Neutrophil (primary cell): ENCODE results near the gene OSBP2.

Source experiments
- H3K27ac ChIP-seq: fragments of 200-600 bp; sonication (generic); 2 replicates; pipeline ENCODE4 v1.5.1; 2016; ENCODE audit warnings: mild to moderate bottlenecking, moderate library complexity
- H3K27me3 ChIP-seq: fragments of 200-600 bp; sonication (generic); 2 replicates; pipeline ENCODE4 v1.6.0; 2016; ENCODE audit warnings: mild to moderate bottlenecking
- H3K36me3 ChIP-seq: fragments of 200-600 bp; sonication (generic); 2 replicates; pipeline ENCODE4 v1.5.1; 2017
- H3K4me1 ChIP-seq, 2 experiments: fragments of 200-600 bp in 1 of 2; sonication (generic) in 1 of 2; 1 replicate in 1 of 2; 2 replicates in 1 of 2; pipeline versions ENCODE4 v1.5.1 to v1.6.1; 2013 to 2016; ENCODE audit warnings: low read depth in 1 of 2, low read length in 1 of 2, mild to moderate bottlenecking in 1 of 2, moderate library complexity in 1 of 2; ENCODE audit not compliant: control insufficient read depth in 1 of 2, insufficient read depth in 1 of 2
- H3K4me3 ChIP-seq, 2 experiments: fragments of 200-600 bp in 1 of 2; sonication (generic) in 1 of 2; 1 replicate in 1 of 2; 2 replicates in 1 of 2; pipeline ENCODE4 v1.5.1; 2013 to 2016; ENCODE audit warnings: low read depth in 1 of 2, low read length in 1 of 2, mild to moderate bottlenecking in 1 of 2, moderate library complexity in 1 of 2
- H3K9me3 ChIP-seq: fragments of 200-600 bp; sonication (generic); 2 replicates; pipeline ENCODE4 v1.5.1; 2016
- CTCF ChIP-seq: fragments of 200-600 bp; sonication (generic); IDR thresholded peaks from 2 replicates; pipeline ENCODE4 v1.5.1; 2016; ENCODE audit warnings: antibody characterized with exemption

The OSBP2 gene

GRCh38 chr22:30860176-30861105 lies 165.8 kb downstream of the OSBP2 start:
- H3K4me1 ChIP-seq = no peaks in the 10 kb centered on the region
- H3K9me3 ChIP-seq = no peaks in the 10 kb centered on the region
- TF ChIP-seq CTCF = no peak
- no peaks in the 10 kb centered on the region for H3K27me3 ChIP-seq
- H3K36me3 ChIP-seq = no peaks in the 10 kb centered on the region
- no peak overlapping the region for H3K27ac ChIP-seq
- no peak overlapping the region for H3K4me3 ChIP-seq

GRCh38 chr22:30861131-30861530 lies 166.5 kb downstream of the OSBP2 start:
- Histone ChIP-seq H3K27me3 (no peaks in the 10 kb centered on the region), H3K4me1 (no peaks in the 10 kb centered on the region), H3K36me3 (no peaks in the 10 kb centered on the region), H3K9me3 (no peaks in the 10 kb centered on the region), H3K27ac (no peak overlapping the region), H3K4me3 (no peak overlapping the region)
- no peak for TF ChIP-seq CTCF

- Histone ChIP-seq H3K27me3 (no peaks in the 10 kb centered on the region), H3K9me3 (no peaks in the 10 kb centered on the region), H3K4me1 (no peaks in the 10 kb centered on the region), H3K36me3 (no peaks in the 10 kb centered on the region), H3K27ac (no peak overlapping the region), H3K4me3 (no peak overlapping the region)
- TF ChIP-seq CTCF = no peak
These were observed 167.2 kb downstream of the OSBP2 start for GRCh38 chr22:30861688-30862552.

- Histone ChIP-seq H3K4me3 (no peak overlapping the region), H3K27me3 (no peaks in the 10 kb centered on the region), H3K36me3 (no peaks in the 10 kb centered on the region), H3K27ac (no peak overlapping the region), H3K9me3 (no peaks in the 10 kb centered on the region), H3K4me1 (no peaks in the 10 kb centered on the region)
- no peak for TF ChIP-seq CTCF
These were observed 168.6 kb downstream of the OSBP2 start for GRCh38 chr22:30863081-30863833.
